ENCODE results near the gene LMX1A. TPM values are rescaled to one million over a fixed set of nuclear protein-coding genes. Genes with fewer than 3 reads are reported as not detected.

LMX1A gene
- polyA plus RNA-seq, 2 of the 4 experiments (the other 2 are of a cell fraction), result not detected

DNA sequence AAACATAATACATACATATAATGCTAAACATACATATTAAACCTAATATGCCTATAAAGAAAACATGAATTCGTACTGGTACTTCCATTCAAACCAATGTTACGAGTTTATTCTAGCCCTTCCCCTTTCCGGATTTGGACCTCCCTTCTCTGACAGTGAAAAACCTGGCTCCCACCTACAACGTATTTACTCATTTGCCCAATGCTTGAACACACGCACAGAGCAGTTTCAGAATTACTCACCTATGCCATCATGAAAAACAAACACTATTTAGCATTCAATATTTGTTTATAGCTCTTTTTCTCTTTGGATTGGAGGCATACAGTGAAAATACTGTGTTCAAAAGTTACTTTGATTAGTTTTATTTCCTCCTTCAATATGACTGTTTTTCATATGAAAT lies 204.4 kb downstream of the LMX1A start:
- ChIA-PET POLR2A (no interaction called here), CTCF (interaction anchor here (1.0 to 3.0 kb wide), 2 partner anchors 10 to 217 kb away, joined by 3 to 11 read pairs; no protein-coding TSS in a partner anchor)
- no peaks in the 10 kb centered on the region for H3K9me3 ChIP-seq
- ATAC-seq, result no peak
- DNase-seq (ENCODE audit: low read depth in 1 of 2, low spot score in 1 of 2), result no peak
- no peaks in the 10 kb centered on the region for H3K4me1 ChIP-seq
- TF ChIP-seq POLR2A (IDR thresholded peaks at IDR 0.05; ENCODE audit: low read length) (no peak), EHF (CRISPR knock-in tag; IDR thresholded peaks at IDR 0.05) (no peak), REST (IDR thresholded peaks at IDR 0.05) (no peak), CEBPB (IDR thresholded peaks at IDR 0.05) (no peak), KDM5A (IDR thresholded peaks at IDR 0.05) (no peak), ZFP36 (IDR thresholded peaks at IDR 0.05; ENCODE audit: borderline replicate concordance, partially characterized antibody) (no peak), NPAS2 (CRISPR knock-in tag; IDR thresholded peaks at IDR 0.05; ENCODE audit: borderline replicate concordance) (no peak), EP300 (IDR thresholded peaks at IDR 0.05) (no peak), RCOR1 (IDR thresholded peaks at IDR 0.05; ENCODE audit: low read depth, low read length) (no peak), JUNB (IDR thresholded peaks at IDR 0.05) (no peak), PBX3 (IDR thresholded peaks at IDR 0.05) (no peak), GATA3 (IDR thresholded peaks at IDR 0.05; ENCODE audit: borderline replicate concordance) (no peak), FOXS1 (CRISPR knock-in tag; IDR thresholded peaks at IDR 0.05) (no peak), FOSL2 (IDR thresholded peaks at IDR 0.05) (no peak), FOSL2 (CRISPR knock-in tag; IDR thresholded peaks at IDR 0.05) (no peak), RFX5 (IDR thresholded peaks at IDR 0.05) (no peak), PHF8 (IDR thresholded peaks at IDR 0.05; ENCODE audit: borderline replicate concordance, low read depth) (no peak)
- TF ChIP-seq, protein P1, sequence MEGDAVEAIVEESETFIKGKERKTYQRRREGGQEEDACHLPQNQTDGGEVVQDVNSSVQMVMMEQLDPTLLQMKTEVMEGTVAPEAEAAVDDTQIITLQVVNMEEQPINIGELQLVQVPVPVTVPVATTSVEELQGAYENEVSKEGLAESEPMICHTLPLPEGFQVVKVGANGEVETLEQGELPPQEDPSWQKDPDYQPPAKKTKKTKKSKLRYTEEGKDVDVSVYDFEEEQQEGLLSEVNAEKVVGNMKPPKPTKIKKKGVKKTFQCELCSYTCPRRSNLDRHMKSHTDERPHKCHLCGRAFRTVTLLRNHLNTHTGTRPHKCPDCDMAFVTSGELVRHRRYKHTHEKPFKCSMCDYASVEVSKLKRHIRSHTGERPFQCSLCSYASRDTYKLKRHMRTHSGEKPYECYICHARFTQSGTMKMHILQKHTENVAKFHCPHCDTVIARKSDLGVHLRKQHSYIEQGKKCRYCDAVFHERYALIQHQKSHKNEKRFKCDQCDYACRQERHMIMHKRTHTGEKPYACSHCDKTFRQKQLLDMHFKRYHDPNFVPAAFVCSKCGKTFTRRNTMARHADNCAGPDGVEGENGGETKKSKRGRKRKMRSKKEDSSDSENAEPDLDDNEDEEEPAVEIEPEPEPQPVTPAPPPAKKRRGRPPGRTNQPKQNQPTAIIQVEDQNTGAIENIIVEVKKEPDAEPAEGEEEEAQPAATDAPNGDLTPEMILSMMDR (IDR thresholded peaks at IDR 0.05), result no peak
- TF ChIP-seq, protein P2, sequence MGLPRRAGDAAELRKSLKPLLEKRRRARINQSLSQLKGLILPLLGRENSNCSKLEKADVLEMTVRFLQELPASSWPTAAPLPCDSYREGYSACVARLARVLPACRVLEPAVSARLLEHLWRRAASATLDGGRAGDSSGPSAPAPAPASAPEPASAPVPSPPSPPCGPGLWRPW (IDR thresholded peaks at IDR 0.05), result no peak
- H3K27ac ChIP-seq, result no peak overlapping the region
- H3K4me2 ChIP-seq, result no peak overlapping the region
- no peak overlapping the region for H3K4me3 ChIP-seq
- FAIRE-seq, result no peak
- WGBS (ENCODE audit: missing lambda C conversion rate), result 5% methylated on average over 5 of the region's 5 CpGs

Other genes starting within 250 kb of the LMX1A start
- gene RXRG, start 88.4 kb upstream of the LMX1A start, polyA plus RNA-seq (2011; rRNA removed), result not detected in 2 replicates
- gene RXRG, start 88.4 kb upstream of the LMX1A start, polyA plus RNA-seq (2017; fragmentation: RNase III; extraction: RNeasy Plus Mini Kit Qiagen cat#74134 plus additional on column Dnase treatment), result not detected in 3 replicates
- not detected in 2 replicates for gene LRRC52, start 187.3 kb upstream of the LMX1A start, polyA plus RNA-seq (2011; rRNA removed)
- not detected in 3 replicates for gene LRRC52, start 187.3 kb upstream of the LMX1A start, polyA plus RNA-seq (2017; fragmentation: RNase III; extraction: RNeasy Plus Mini Kit Qiagen cat#74134 plus additional on column Dnase treatment)

All from A549 (cell line).